B cell (primary cell): ENCODE data around the gene PKIG. TPM values are rescaled to one million over a fixed set of nuclear protein-coding genes. Genes with fewer than 3 reads are reported as not detected.
A peak's percentile ranks its signal among the peaks of the same experiment; 100 is the strongest.

ENCODE experiments used
- ATAC-seq: fragments of 200-7000 bp; cut with Tn5 transposase; one replicate; pipeline ENCODE4 v1.10.0; 2021; ENCODE audit warnings: low read depth, mild to moderate bottlenecking, moderate number of reproducible peaks, moderate library complexity
- CTCF ChIA-PET: fragments of 350-600 bp; sonication (Branson Sonifier 250); formaldehyde crosslinking; loops from one replicate; lab custom pipeline; 2021; ENCODE audit warnings: antibody characterized with exemption, inconsistent platforms; lab: Charles Lee
- POLR2A ChIA-PET: fragments of 350-600 bp; sonication (Branson Sonifier 250); formaldehyde crosslinking; loops from one replicate; lab custom pipeline; 2021; ENCODE audit warnings: antibody characterized with exemption; lab: Charles Lee
- DNase-seq: peaks from one replicate; pipeline ENCODE4 v3.0.0; 2013
- H2AFZ ChIP-seq: 2 replicates; pipeline ENCODE4 v1.6.1; 2012; ENCODE audit warnings: mild to moderate bottlenecking, low read depth, low read length; ENCODE audit not compliant: insufficient read depth, poor library complexity, severe bottlenecking
- H3K27ac ChIP-seq, 2 donors: 1 replicate in 1 of 2; 2 replicates in 1 of 2; pipeline ENCODE4 v1.5.1; 2012 to 2013; ENCODE audit warnings: low read length in 2 of 2, mild to moderate bottlenecking in 2 of 2, moderate library complexity in 1 of 2
- H3K27me3 ChIP-seq, 4 experiments: fragments of 200-600 bp in 1 of 4; sonication (generic) in 1 of 4; replicated peaks in 1 of 4; 1 replicate in 2 of 4; 2 replicates in 2 of 4; pipeline versions ENCODE4 v1.6.1 to v1.7.0; 2013 to 2016; ENCODE audit warnings: low read length in 3 of 4, mild to moderate bottlenecking in 2 of 4, mixed read lengths in 1 of 4, moderate library complexity in 1 of 4; ENCODE audit not compliant: insufficient read depth in 4 of 4, control insufficient read depth in 3 of 4; ENCODE audit errors: control extremely low read depth in 1 of 4
- H3K36me3 ChIP-seq, 2 experiments: replicated peaks in 1 of 2; 1 replicate in 1 of 2; 2 replicates in 1 of 2; pipeline versions ENCODE4 v1.6.1 to v1.7.1; 2013; ENCODE audit warnings: low read length in 1 of 2; ENCODE audit not compliant: insufficient read depth in 2 of 2, control insufficient read depth in 1 of 2; ENCODE audit errors: control extremely low read depth in 1 of 2, extremely low read depth in 1 of 2
- H3K4me1 ChIP-seq, 2 donors: fragments of 200-600 bp in 1 of 2; sonication (generic) in 1 of 2; 1 replicate in 1 of 2; 2 replicates in 1 of 2; pipeline versions ENCODE4 v1.5.1 to v1.6.1; 2013 to 2017; ENCODE audit warnings: low read length in 2 of 2; ENCODE audit not compliant: control insufficient read depth in 2 of 2, insufficient read depth in 2 of 2
- H3K4me2 ChIP-seq: replicated peaks from 2 replicates; pipeline ENCODE3; 2012; ENCODE audit warnings: mild to moderate bottlenecking, low read depth, low read length; ENCODE audit not compliant: poor library complexity, severe bottlenecking
- H3K4me3 ChIP-seq, 5 experiments: fragments of 200-600 bp in 1 of 5; sonication (generic) in 1 of 5; 1 replicate in 3 of 5; 2 replicates in 2 of 5; pipeline versions ENCODE4 v1.5.1 to v1.7.0; 2011 to 2016; ENCODE audit warnings: low read length in 4 of 5, mild to moderate bottlenecking in 4 of 5, low read depth in 2 of 5, control low read depth in 1 of 5, moderate library complexity in 1 of 5; ENCODE audit not compliant: insufficient read depth in 1 of 5; ENCODE audit errors: control extremely low read depth in 1 of 5, extremely low read depth in 1 of 5
- H3K79me2 ChIP-seq: fragments of 200-600 bp; sonication (generic); one replicate; pipeline ENCODE4 v1.6.0; 2016; ENCODE audit warnings: low read length; ENCODE audit not compliant: control insufficient read depth, insufficient read depth
- H3K9ac ChIP-seq: fragments of 200-600 bp; sonication (generic); 2 replicates; pipeline ENCODE4 v1.6.1; 2017; ENCODE audit warnings: mild to moderate bottlenecking, low read length, moderate library complexity
- H3K9me3 ChIP-seq, 3 donors: one replicate each; pipeline versions ENCODE4 v1.6.1 to v1.7.1; 2013; ENCODE audit warnings: low read length in 2 of 3; ENCODE audit not compliant: control insufficient read depth in 2 of 3, insufficient read depth in 1 of 3; ENCODE audit errors: control extremely low read depth in 1 of 3
- H4K20me1 ChIP-seq: 2 replicates; pipeline ENCODE4 v1.6.0; 2012; ENCODE audit warnings: mild to moderate bottlenecking, low read length; ENCODE audit not compliant: insufficient read depth, control insufficient read depth, poor library complexity, severe bottlenecking
- H3K27ac Mint-ChIP-seq: one replicate; pipeline ENCODE4 v1.8.0; 2021; ENCODE audit warnings: mixed read lengths
- H3K27me3 Mint-ChIP-seq: one replicate; pipeline ENCODE4 v1.8.0; 2021; ENCODE audit warnings: mixed read lengths
- H3K4me1 Mint-ChIP-seq: one replicate; pipeline ENCODE4 v1.8.0; 2021; ENCODE audit warnings: mixed read lengths
- H3K4me3 Mint-ChIP-seq: one replicate; pipeline ENCODE4 v1.8.0; 2021; ENCODE audit warnings: mixed read lengths
- H3K9me3 Mint-ChIP-seq: one replicate; pipeline ENCODE4 v1.8.0; 2022; ENCODE audit warnings: mixed read lengths; ENCODE audit not compliant: insufficient read depth
- CTCF ChIP-seq: fragments of 200-600 bp; IDR thresholded peaks from one replicate; pipeline ENCODE4 v1.8.0; 2022; ENCODE audit warnings: antibody characterized with exemption, mild to moderate bottlenecking
- EZH2 ChIP-seq: IDR thresholded peaks from 2 replicates; pipeline ENCODE4 v1.6.1; 2012; ENCODE audit warnings: borderline replicate concordance, low read depth, mild to moderate bottlenecking, moderate library complexity, low read length; ENCODE audit not compliant: insufficient read depth, poor library complexity, severe bottlenecking
- WGBS: methylation state at CpG from one replicate; pipeline ENCODE4 v1.1.5; 2013; ENCODE audit warnings: missing lambda C conversion rate; ENCODE audit not compliant: insufficient coverage; 5-methylcytosine and 5-hydroxymethylcytosine counted together
- intact Hi-C: fragments of 100-400 bp; cut with micrococcal nuclease; formaldehyde crosslinking; loops from one replicate; pipeline ENCODE4 v1.10.0; 2022
- polyA plus RNA-seq: library from polyadenylated mRNA; depleted of rRNA; stranded (reverse); fragments of >200 nt; gene quantifications from 2 replicates; pipeline ENCODE4 v1.2.3, GENCODE V29; 2012
- total RNA-seq, 2 donors: library from RNA; stranded (reverse); fragments of 120-200 nt in 1 of 2; gene quantifications; 1 replicate in 1 of 2; 2 replicates in 1 of 2; pipeline versions ENCODE4 v1.2.3 to v1.2.4, GENCODE V29; 2013 to 2022

Gene PKIG
- total and polyA plus RNA-seq, 2 donors (not counting 1 experiment from before 2014, with no cell fraction given), result 128 to 168 TPM

GRCh38 chr20:44622501-44623270, 40.3 kb downstream of the PKIG start:
- Mint-ChIP-seq H3K27me3 (no peaks in the 10 kb centered on the region), H3K9me3 (no peaks in the 10 kb centered on the region), H3K4me3 (no peak overlapping the region), H3K4me1 (peaks cover 22% of the 10 kb centered on the region), H3K27ac (peak overlapping the region; percentile 70)
- no peak overlapping the region for H3K4me3 ChIP-seq
- TF ChIP-seq EZH2, result no peak
- no peak for TF ChIP-seq CTCF
- H3K9me3 ChIP-seq, result peaks cover 0 to 11% (median 7%) of the 10 kb centered on the region in 3 donors
- H3K27me3 ChIP-seq, result no peaks in the 10 kb centered on the region
- H2AFZ ChIP-seq, result no peak overlapping the region
- POLR2A ChIA-PET, result no interaction called here
- peaks cover 4 to 14% of the 10 kb centered on the region in 2 donors for H3K4me1 ChIP-seq
- no peak for ATAC-seq
- no peaks in the 10 kb centered on the region for H3K79me2 ChIP-seq
- DNase-seq, result no peak
- no peaks in the 10 kb centered on the region for H4K20me1 ChIP-seq
- CTCF ChIA-PET, result interaction anchor here (2.3 kb wide), 1 partner anchor 12 kb away, joined by 7 read pairs; no protein-coding TSS in a partner anchor
- H3K27ac ChIP-seq, result peak overlapping the region in 1 of 2 donors; percentile 49
- H3K36me3 ChIP-seq, result peaks cover 0 to 34% of the 10 kb centered on the region in 2 experiments
- H3K9ac ChIP-seq, result no peak overlapping the region
- over 99% methylated on average over 13 of the region's 19 CpGs for WGBS
- intact Hi-C loops, result no loop called here
- no peak overlapping the region for H3K4me2 ChIP-seq

GRCh38 chr20:44624152-44624551, 41.8 kb downstream of the PKIG start:
- no peak overlapping the region for H3K4me2 ChIP-seq
- Mint-ChIP-seq H3K27ac (no peak overlapping the region), H3K4me3 (no peak overlapping the region), H3K27me3 (no peaks in the 10 kb centered on the region), H3K4me1 (peaks cover 13% of the 10 kb centered on the region), H3K9me3 (no peaks in the 10 kb centered on the region)
- ATAC-seq, result no peak
- no peak for DNase-seq
- intact Hi-C loops, result no loop called here
- no peak overlapping the region for H2AFZ ChIP-seq
- H3K4me3 ChIP-seq, result no peak overlapping the region
- TF ChIP-seq CTCF (no peak), EZH2 (no peak)
- POLR2A ChIA-PET, result no interaction called here
- 100% methylated on average over 4 of the region's 4 CpGs for WGBS
- H3K27me3 ChIP-seq, result no peaks in the 10 kb centered on the region
- no peaks in the 10 kb centered on the region for H3K79me2 ChIP-seq
- peaks cover 0 to 11% (median 7%) of the 10 kb centered on the region in 3 donors for H3K9me3 ChIP-seq
- H3K4me1 ChIP-seq, result peaks cover 0 to under 1% of the 10 kb centered on the region in 2 donors
- CTCF ChIA-PET, result interaction anchor here (2.3 kb wide), 1 partner anchor 13 kb away, joined by 7 read pairs; no protein-coding TSS in a partner anchor
- peaks cover 0 to 24% of the 10 kb centered on the region in 2 experiments for H3K36me3 ChIP-seq
- no peak overlapping the region for H3K9ac ChIP-seq
- no peaks in the 10 kb centered on the region for H4K20me1 ChIP-seq
- no peak overlapping the region for H3K27ac ChIP-seq
